Uterus (tissue), 2 donors: ENCODE data around the gene ADORA2B.

Source experiments
- POLR2A ChIP-seq, 2 donors: fragments of 450-650 bp; IDR thresholded peaks; one replicate each; pipeline ENCODE4 v1.6.1; 2016; ENCODE audit warnings: antibody characterized with exemption in 2 of 2, mild to moderate bottlenecking in 1 of 2, moderate library complexity in 1 of 2
- TF ChIP-seq, protein P1 (sequence below), 4 experiments: fragments of 200-600 bp in 2 of 4; fragments of 450-650 bp in 2 of 4; sonication (generic) in 2 of 4; IDR thresholded peaks; one replicate each; pipeline ENCODE4 v1.5.1; 2016 to 2019; ENCODE audit warnings: antibody characterized with exemption in 4 of 4, mild to moderate bottlenecking in 2 of 4, moderate library complexity in 1 of 4

DNA sequence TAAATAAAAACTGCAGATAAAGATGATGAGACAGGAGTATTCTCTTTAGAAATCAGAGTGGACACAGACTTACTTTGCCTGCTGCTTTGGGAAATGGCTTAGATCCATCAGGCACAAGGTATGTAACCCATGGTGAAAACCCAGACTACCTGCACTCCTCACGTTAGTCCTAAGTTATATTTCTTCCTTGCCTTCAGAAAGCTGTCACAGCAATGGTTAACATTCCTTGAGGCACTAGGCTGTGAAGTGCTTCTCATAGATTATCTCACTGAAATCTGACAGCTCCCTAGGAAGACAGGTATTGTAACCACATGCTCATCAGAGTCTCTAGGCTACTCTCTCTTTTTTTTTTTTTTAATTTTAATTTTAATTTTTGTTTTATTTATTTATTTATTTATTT, 33.7 kb downstream of the ADORA2B start:
- TF ChIP-seq POLR2A (IDR thresholded peaks at IDR 0.05) = no peak
- TF ChIP-seq, protein P1, sequence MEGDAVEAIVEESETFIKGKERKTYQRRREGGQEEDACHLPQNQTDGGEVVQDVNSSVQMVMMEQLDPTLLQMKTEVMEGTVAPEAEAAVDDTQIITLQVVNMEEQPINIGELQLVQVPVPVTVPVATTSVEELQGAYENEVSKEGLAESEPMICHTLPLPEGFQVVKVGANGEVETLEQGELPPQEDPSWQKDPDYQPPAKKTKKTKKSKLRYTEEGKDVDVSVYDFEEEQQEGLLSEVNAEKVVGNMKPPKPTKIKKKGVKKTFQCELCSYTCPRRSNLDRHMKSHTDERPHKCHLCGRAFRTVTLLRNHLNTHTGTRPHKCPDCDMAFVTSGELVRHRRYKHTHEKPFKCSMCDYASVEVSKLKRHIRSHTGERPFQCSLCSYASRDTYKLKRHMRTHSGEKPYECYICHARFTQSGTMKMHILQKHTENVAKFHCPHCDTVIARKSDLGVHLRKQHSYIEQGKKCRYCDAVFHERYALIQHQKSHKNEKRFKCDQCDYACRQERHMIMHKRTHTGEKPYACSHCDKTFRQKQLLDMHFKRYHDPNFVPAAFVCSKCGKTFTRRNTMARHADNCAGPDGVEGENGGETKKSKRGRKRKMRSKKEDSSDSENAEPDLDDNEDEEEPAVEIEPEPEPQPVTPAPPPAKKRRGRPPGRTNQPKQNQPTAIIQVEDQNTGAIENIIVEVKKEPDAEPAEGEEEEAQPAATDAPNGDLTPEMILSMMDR (IDR thresholded peaks at IDR 0.05) = no peak
